ENCODE data around the gene CARD9.

CARD9 gene

DNA sequence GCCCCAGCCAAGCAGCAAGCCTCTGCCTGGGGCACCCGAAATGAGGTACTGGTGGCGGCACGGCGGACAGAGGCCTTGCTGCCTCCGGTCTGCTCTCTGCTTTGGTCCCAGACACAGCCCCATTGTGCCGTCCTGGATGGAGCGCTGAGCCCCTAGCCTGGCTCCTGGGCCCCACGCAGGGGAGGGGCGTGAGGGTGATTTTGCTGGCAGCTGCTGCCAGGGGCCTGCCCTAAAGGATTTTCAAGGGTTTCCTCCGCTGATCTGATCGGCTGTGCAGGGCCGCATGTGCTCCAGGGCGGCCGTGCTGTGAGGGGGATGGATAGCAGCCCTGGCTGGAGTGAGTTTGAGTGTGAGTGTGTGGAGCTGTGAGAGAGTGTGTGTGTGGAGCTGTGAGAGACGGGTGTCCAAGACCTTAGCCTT, 44.8 kb downstream of the CARD9 start:
- no peaks in the 10 kb centered on the region for H3K9me3 ChIP-seq
- peaks cover 61% of the 10 kb centered on the region for H3K27me3 ChIP-seq
- H3K36me3 ChIP-seq, result no peaks in the 10 kb centered on the region
- H3K27ac ChIP-seq, result no peak overlapping the region
- peaks cover 0 to 6% of the 10 kb centered on the region in 2 experiments for H3K4me1 ChIP-seq (ENCODE audit: control insufficient read depth in 1 of 2, insufficient read depth in 1 of 2, low read depth in 1 of 2, low read length in 1 of 2)
- H3K4me3 ChIP-seq (ENCODE audit: low read depth in 1 of 2, low read length in 1 of 2), result no peak overlapping the region
- TF ChIP-seq, protein P1, sequence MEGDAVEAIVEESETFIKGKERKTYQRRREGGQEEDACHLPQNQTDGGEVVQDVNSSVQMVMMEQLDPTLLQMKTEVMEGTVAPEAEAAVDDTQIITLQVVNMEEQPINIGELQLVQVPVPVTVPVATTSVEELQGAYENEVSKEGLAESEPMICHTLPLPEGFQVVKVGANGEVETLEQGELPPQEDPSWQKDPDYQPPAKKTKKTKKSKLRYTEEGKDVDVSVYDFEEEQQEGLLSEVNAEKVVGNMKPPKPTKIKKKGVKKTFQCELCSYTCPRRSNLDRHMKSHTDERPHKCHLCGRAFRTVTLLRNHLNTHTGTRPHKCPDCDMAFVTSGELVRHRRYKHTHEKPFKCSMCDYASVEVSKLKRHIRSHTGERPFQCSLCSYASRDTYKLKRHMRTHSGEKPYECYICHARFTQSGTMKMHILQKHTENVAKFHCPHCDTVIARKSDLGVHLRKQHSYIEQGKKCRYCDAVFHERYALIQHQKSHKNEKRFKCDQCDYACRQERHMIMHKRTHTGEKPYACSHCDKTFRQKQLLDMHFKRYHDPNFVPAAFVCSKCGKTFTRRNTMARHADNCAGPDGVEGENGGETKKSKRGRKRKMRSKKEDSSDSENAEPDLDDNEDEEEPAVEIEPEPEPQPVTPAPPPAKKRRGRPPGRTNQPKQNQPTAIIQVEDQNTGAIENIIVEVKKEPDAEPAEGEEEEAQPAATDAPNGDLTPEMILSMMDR (IDR thresholded peaks at IDR 0.05), result no peak

DNA sequence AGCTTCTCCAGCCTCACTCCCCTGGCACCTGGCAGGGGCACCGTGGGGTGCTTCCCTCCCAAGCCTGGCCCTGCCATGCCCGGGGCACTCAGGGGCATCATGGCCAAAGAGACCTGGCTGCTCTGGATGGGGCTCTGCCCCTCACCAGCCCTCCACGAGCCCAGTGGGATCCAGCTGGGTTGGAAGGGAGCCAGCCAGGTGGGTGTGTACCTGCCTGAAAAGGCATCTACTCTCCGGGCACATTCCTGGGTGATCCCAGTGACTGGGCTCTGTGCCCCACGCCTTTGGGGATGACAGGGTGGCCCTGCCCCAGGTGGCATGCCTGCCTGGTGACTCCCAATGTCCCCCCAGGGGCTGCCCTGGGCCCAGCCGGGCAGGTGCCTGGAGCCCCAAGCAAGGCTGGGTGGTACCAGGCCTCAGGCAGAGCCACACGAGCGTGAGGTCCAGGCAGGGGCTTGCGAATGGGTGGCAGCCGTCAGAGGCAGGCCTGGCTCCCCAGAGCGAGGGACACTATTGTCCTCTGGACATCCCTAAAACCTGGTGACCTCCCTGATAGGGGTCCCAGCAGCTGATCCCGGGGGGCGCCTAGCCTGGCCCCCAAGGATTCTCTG, 45.4 kb downstream of the CARD9 start:
- Histone ChIP-seq H3K27ac (no peak overlapping the region), H3K9me3 (no peaks in the 10 kb centered on the region), H3K36me3 (no peaks in the 10 kb centered on the region), H3K4me1 (ENCODE audit: control insufficient read depth in 1 of 2, insufficient read depth in 1 of 2, low read depth in 1 of 2, low read length in 1 of 2) (peaks cover 0 to 6% of the 10 kb centered on the region in 2 experiments), H3K27me3 (peaks cover 66% of the 10 kb centered on the region), H3K4me3 (ENCODE audit: low read depth in 1 of 2, low read length in 1 of 2) (no peak overlapping the region)
- TF ChIP-seq, protein P1 (IDR thresholded peaks at IDR 0.05), result no peak

DNA sequence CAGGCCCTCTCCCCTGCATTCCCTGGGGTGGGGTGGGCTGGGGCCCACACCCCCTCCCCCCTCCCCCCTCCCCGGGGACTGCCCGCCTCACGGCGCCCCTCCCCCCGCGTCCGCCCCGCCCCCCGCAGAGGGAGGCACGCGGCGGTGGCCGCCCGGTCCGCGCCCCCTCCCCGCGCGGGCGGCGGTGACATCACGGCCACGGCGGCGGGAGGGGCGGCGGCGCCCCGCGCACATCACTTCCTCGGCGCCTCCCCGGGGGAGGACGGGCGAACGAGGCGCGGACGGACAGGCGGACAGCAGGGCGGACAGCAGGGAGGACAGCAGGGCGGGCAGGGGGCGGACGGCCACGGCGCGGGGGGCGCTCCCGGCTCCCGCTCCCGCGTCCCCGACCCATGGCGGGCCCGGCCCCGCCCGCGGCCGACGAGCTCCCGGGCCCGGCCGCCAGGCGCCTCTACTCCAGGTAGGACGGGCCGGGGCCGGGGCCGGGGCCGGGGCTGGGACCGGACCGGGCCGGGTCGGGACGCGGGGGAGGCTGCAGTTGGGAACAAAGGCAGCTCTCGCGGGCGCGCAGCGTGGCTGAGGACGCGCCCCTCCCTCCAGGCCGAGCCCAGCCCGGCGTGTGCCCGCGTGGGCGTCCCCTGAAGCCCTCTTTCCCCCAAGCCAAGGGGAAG, 46.0 kb downstream of the CARD9 start, which contains the start of gene GPSM1:
Gene GPSM1, plus strand, starts transcription at position 236 of the 671 bp plus-strand sequence. Its CDS starts 157 bp downstream, at position 393.
- TF ChIP-seq, protein P1 (IDR thresholded peaks at IDR 0.05), result no peak
- H3K36me3 ChIP-seq, result no peaks in the 10 kb centered on the region
- no peak within 1 kb of the TSS for H3K4me3 ChIP-seq (ENCODE audit: low read depth in 1 of 2, low read length in 1 of 2)
- H3K27me3 ChIP-seq, result peaks cover 73% of the 10 kb centered on the region
- H3K4me1 ChIP-seq (ENCODE audit: control insufficient read depth in 1 of 2, insufficient read depth in 1 of 2, low read depth in 1 of 2, low read length in 1 of 2), result peaks cover 0 to 6% of the 10 kb centered on the region in 2 experiments
- H3K9me3 ChIP-seq, result no peaks in the 10 kb centered on the region
- H3K27ac ChIP-seq, result no peak within 1 kb of the TSS

DNA sequence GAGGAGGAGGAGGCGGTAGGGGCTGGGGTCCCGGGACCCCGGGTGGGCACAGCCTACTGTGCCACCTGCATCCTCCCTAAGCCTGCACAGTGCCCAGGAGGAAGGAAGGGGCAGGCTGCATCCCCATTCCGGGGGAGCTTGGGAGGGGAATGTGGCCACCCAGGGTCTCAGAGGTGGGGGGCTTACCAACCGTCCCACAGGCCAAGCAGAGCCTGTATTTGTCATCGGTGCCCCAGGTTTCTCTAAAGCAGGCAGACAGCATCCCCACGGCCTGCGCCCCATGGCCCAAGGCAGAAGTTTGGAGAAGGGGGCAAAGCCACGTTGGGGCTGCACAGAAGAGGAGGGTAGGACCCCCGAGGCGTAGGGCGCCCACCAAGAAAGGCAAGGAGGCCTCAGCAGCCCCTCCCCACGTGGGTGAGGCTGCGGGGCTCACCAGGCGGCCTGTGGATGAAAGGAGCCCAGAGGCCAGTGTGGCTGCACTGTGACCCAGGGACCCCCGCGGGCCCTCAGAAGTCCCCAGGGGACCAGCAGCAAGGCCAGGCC, 46.6 kb downstream of the CARD9 start:
- peaks cover 0 to 6% of the 10 kb centered on the region in 2 experiments for H3K4me1 ChIP-seq (ENCODE audit: control insufficient read depth in 1 of 2, insufficient read depth in 1 of 2, low read depth in 1 of 2, low read length in 1 of 2)
- H3K27me3 ChIP-seq, result peaks cover 73% of the 10 kb centered on the region
- no peaks in the 10 kb centered on the region for H3K9me3 ChIP-seq
- TF ChIP-seq, protein P1 (IDR thresholded peaks at IDR 0.05), result no peak
- no peak overlapping the region for H3K27ac ChIP-seq
- H3K4me3 ChIP-seq (ENCODE audit: low read depth in 1 of 2, low read length in 1 of 2), result no peak overlapping the region
- H3K36me3 ChIP-seq, result no peaks in the 10 kb centered on the region

DNA sequence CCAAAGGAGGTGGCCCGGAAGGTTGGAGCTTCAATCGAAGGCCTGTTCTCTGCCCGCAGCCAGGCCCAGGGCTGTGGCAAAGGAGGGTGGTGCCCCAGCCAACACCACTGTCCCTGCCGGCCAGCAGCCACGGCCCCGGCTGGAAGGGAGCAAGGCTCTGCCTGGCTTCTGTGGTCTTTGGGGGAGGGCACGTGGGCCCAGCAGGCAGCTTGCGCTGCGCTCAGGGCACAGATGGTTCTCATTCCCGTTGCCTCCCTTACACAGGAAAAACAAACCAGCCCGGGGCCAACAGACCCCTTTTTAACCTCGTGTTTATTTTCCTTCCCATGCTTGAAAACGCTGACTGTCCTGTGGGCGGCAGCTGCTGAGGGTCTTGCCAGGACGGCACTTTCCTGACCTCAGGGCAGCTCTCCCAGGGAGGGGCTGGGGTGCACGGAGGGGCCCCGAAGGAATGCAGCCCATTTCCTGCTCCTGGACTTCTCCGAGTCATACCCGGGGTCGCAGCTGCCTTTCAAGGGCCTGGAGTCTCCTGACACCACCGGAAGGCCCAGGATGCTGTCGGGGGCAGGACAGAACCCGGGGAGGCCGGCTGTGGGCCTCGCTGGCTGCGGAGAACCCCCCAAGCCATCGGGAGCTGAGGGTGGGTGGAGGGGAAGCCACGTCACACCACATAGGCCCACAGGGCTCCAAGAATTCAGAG, 47.3 kb downstream of the CARD9 start:
- no peak overlapping the region for H3K27ac ChIP-seq

More for the DNA sequence above, 47.3 kb downstream of the CARD9 start:
- H3K36me3 ChIP-seq, result no peaks in the 10 kb centered on the region
- TF ChIP-seq, protein P1 (IDR thresholded peaks at IDR 0.05), result no peak
- H3K27me3 ChIP-seq, result peaks cover 73% of the 10 kb centered on the region
- H3K4me3 ChIP-seq (ENCODE audit: low read depth in 1 of 2, low read length in 1 of 2), result no peak overlapping the region
- H3K4me1 ChIP-seq (ENCODE audit: control insufficient read depth in 1 of 2, insufficient read depth in 1 of 2, low read depth in 1 of 2, low read length in 1 of 2), result peaks cover 0 to 6% of the 10 kb centered on the region in 2 experiments
- no peaks in the 10 kb centered on the region for H3K9me3 ChIP-seq
